WTC11 (cell line): ENCODE measurements around the gene GLIPR1.
"Not testable (repeated sequence)": the region's sequence is repeated elsewhere in the genome, so short reads cannot be mapped to it uniquely, and the experiment has no call there.

Source experiments
- CBFB ChIP-seq: sonication (generic); formaldehyde crosslinking; IDR thresholded peaks from 2 replicates; pipeline ENCODE4 v1.8.1; 2022; ENCODE audit warnings: mild to moderate bottlenecking, low read depth, missing genetic modification reagents
- CREM ChIP-seq: sonication (generic); formaldehyde crosslinking; IDR thresholded peaks from 2 replicates; pipeline ENCODE4 v1.8.1; 2022; ENCODE audit warnings: mild to moderate bottlenecking, missing genetic modification reagents, moderate library complexity
- HMGA2 ChIP-seq: fragments of 250-450 bp; sonication (Bioruptor Pico); IDR thresholded peaks from 2 replicates; pipeline ENCODE4 v1.4.0; 2021; ENCODE audit warnings: mild to moderate bottlenecking, moderate library complexity
- ZNF396 ChIP-seq: fragments of 250-450 bp; sonication (Bioruptor Pico); IDR thresholded peaks from 2 replicates; pipeline ENCODE4 v1.8.0; 2021; ENCODE audit warnings: mild to moderate bottlenecking, moderate library complexity, borderline replicate concordance
- ZNF423 ChIP-seq: fragments of 250-450 bp; sonication (Bioruptor Pico); IDR thresholded peaks from 2 replicates; pipeline ENCODE4 v2.1.2; 2022; ENCODE audit warnings: mild to moderate bottlenecking, moderate library complexity
- TF ChIP-seq, protein P1 (sequence below): sonication (generic); formaldehyde crosslinking; IDR thresholded peaks from 2 replicates; pipeline ENCODE4 v1.8.0; 2022; ENCODE audit warnings: mild to moderate bottlenecking, missing genetic modification reagents
- TF ChIP-seq, protein P2 (sequence below): sonication (generic); formaldehyde crosslinking; IDR thresholded peaks from 2 replicates; pipeline ENCODE4 v1.8.1; 2022; ENCODE audit warnings: mild to moderate bottlenecking, missing genetic modification reagents, moderate library complexity, borderline replicate concordance
- TF ChIP-seq, protein P3 (sequence below): sonication (generic); formaldehyde crosslinking; IDR thresholded peaks from 2 replicates; pipeline ENCODE4 v1.8.1; 2023; ENCODE audit warnings: mild to moderate bottlenecking, missing genetic modification reagents, moderate library complexity
- TF ChIP-seq, protein P4 (sequence below): sonication (generic); formaldehyde crosslinking; IDR thresholded peaks from 2 replicates; pipeline ENCODE4 v1.8.0; 2022; ENCODE audit warnings: mild to moderate bottlenecking, missing genetic modification reagents

DNA sequence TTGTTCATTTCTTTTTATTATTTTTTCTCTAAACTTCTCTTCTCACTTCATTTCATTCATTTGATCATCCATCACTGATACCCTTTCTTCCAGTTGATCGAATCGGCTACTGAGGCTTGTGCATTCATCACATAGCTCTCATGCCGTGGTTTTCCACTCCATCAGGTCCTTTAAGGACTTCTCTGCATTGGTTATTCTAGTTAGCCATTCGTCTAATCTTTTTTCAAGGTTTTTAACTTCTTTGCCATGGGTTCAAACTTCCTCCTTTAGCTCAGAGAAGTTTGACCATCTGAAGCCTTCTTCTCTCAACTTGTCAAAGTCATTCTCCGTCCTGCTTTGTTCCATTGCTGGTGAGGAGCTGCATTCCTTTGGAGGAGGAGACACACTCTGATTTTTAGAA, 41.6 kb downstream of the GLIPR1 start:
- TF ChIP-seq, protein P1, sequence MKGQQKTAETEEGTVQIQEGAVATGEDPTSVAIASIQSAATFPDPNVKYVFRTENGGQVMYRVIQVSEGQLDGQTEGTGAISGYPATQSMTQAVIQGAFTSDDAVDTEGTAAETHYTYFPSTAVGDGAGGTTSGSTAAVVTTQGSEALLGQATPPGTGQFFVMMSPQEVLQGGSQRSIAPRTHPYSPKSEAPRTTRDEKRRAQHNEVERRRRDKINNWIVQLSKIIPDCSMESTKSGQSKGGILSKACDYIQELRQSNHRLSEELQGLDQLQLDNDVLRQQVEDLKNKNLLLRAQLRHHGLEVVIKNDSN (CRISPR knock-in tag), result not testable (repeated sequence)
- TF ChIP-seq CBFB; HMGA2 (CRISPR knock-in tag); ZNF396; CREM (CRISPR knock-in tag); ZNF423 (CRISPR knock-in tag): not testable (repeated sequence)
- TF ChIP-seq, protein P2, sequence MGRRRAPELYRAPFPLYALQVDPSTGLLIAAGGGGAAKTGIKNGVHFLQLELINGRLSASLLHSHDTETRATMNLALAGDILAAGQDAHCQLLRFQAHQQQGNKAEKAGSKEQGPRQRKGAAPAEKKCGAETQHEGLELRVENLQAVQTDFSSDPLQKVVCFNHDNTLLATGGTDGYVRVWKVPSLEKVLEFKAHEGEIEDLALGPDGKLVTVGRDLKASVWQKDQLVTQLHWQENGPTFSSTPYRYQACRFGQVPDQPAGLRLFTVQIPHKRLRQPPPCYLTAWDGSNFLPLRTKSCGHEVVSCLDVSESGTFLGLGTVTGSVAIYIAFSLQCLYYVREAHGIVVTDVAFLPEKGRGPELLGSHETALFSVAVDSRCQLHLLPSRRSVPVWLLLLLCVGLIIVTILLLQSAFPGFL, result not testable (repeated sequence)
- TF ChIP-seq, protein P3, sequence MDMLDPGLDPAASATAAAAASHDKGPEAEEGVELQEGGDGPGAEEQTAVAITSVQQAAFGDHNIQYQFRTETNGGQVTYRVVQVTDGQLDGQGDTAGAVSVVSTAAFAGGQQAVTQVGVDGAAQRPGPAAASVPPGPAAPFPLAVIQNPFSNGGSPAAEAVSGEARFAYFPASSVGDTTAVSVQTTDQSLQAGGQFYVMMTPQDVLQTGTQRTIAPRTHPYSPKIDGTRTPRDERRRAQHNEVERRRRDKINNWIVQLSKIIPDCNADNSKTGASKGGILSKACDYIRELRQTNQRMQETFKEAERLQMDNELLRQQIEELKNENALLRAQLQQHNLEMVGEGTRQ (CRISPR knock-in tag), result not testable (repeated sequence)
- TF ChIP-seq, protein P4, sequence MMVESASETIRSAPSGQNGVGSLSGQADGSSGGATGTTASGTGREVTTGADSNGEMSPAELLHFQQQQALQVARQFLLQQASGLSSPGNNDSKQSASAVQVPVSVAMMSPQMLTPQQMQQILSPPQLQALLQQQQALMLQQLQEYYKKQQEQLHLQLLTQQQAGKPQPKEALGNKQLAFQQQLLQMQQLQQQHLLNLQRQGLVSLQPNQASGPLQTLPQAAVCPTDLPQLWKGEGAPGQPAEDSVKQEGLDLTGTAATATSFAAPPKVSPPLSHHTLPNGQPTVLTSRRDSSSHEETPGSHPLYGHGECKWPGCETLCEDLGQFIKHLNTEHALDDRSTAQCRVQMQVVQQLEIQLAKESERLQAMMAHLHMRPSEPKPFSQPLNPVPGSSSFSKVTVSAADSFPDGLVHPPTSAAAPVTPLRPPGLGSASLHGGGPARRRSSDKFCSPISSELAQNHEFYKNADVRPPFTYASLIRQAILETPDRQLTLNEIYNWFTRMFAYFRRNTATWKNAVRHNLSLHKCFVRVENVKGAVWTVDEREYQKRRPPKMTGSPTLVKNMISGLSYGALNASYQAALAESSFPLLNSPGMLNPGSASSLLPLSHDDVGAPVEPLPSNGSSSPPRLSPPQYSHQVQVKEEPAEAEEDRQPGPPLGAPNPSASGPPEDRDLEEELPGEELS (CRISPR knock-in tag), result not testable (repeated sequence)
